ENCODE results near the gene ACOT8. TPM values are rescaled to one million over a fixed set of nuclear protein-coding genes. Genes with fewer than 3 reads are reported as not detected.

The ACOT8 gene
- total RNA-seq, 4 donors from 2014 or later: 32.3 to 66.2 (median 41.4) TPM

GRCh38 chr20:45848969-45849582 is 8.1 kb downstream of the ACOT8 start:
- Histone ChIP-seq H3K27ac (peak overlapping the region in 1 of 4 donors; percentile 31), H3K4me1 (peaks cover 0 to 10% of the 10 kb centered on the region in 2 donors), H3K36me3 (peaks cover 0 to 51% of the 10 kb centered on the region in 2 donors), H3K27me3 (no peaks in the 10 kb centered on the region), H3K9me3 (no peaks in the 10 kb centered on the region), H3K4me3 (no peak overlapping the region)
- TF ChIP-seq CTCF (IDR thresholded peaks at IDR 0.05 in 4 of 5, conservative IDR thresholded peaks at IDR 0.05 in 1 of 5) (no peak), POLR2A (IDR thresholded peaks at IDR 0.05) (no peak)
- ATAC-seq: no peak
- no peak for DNase-seq
- intact Hi-C loops (cut with DNase I; ENCODE audit: low total_unique reads): no loop called here
- in situ Hi-C loops (cut with MboI; ENCODE audit: low sequenced_read_pairs in 4 of 4): no loop called here

- DNase-seq (no peak), ATAC-seq (no peak)
- no peaks in the 10 kb centered on the region for H3K27me3 ChIP-seq
- TF ChIP-seq POLR2A (IDR thresholded peaks at IDR 0.05) (no peak), CTCF (IDR thresholded peaks at IDR 0.05 in 4 of 5, conservative IDR thresholded peaks at IDR 0.05 in 1 of 5) (no peak)
- H3K9me3 ChIP-seq: no peaks in the 10 kb centered on the region
- intact Hi-C loops (cut with DNase I; ENCODE audit: low total_unique reads): no loop called here
- peak overlapping the region in 1 of 4 donors; percentile 31 for H3K27ac ChIP-seq
- H3K36me3 ChIP-seq: peaks cover 0 to 51% of the 10 kb centered on the region in 2 donors
- in situ Hi-C loops (cut with MboI; ENCODE audit: low sequenced_read_pairs in 4 of 4): no loop called here
- H3K4me3 ChIP-seq: no peak overlapping the region
- peaks cover 3 to 17% of the 10 kb centered on the region in 2 donors for H3K4me1 ChIP-seq
Observed at GRCh38 chr20:45848421-45848820, 8.8 kb downstream of the ACOT8 start.

GRCh38 chr20:45845452-45845851 is 11.7 kb downstream of the ACOT8 start:
- H3K27me3 ChIP-seq: no peaks in the 10 kb centered on the region
- H3K27ac ChIP-seq: peak overlapping the region in 3 of 4 donors; percentile 14 to 95 (median 42)
- DNase-seq: no peak
- H3K4me3 ChIP-seq: no peak overlapping the region
- intact Hi-C loops (cut with DNase I; ENCODE audit: low total_unique reads): no loop called here
- TF ChIP-seq POLR2A (IDR thresholded peaks at IDR 0.05) (no peak), CTCF (IDR thresholded peaks at IDR 0.05 in 4 of 5, conservative IDR thresholded peaks at IDR 0.05 in 1 of 5) (no peak)
- H3K9me3 ChIP-seq: no peaks in the 10 kb centered on the region
- peaks cover 0 to 72% of the 10 kb centered on the region in 2 donors for H3K36me3 ChIP-seq
- H3K4me1 ChIP-seq: peaks cover 23 to 44% of the 10 kb centered on the region in 2 donors
- in situ Hi-C loops (cut with MboI; ENCODE audit: low sequenced_read_pairs in 4 of 4): no loop called here
- no peak for ATAC-seq

GRCh38 chr20:45843506-45843905 is 13.7 kb downstream of the ACOT8 start:
- H3K27me3 ChIP-seq: no peaks in the 10 kb centered on the region
- peaks cover 27 to 50% of the 10 kb centered on the region in 2 donors for H3K4me1 ChIP-seq
- peak overlapping the region; percentile 61 to 96 (median 84) for H3K27ac ChIP-seq
- H3K36me3 ChIP-seq: peaks cover 0 to 75% of the 10 kb centered on the region in 2 donors
- ATAC-seq (no peak), DNase-seq (no peak)
- H3K9me3 ChIP-seq: no peaks in the 10 kb centered on the region
- intact Hi-C loops (cut with DNase I; ENCODE audit: low total_unique reads): no loop called here
- in situ Hi-C loops (cut with MboI; ENCODE audit: low sequenced_read_pairs in 4 of 4): no loop called here
- no peak overlapping the region for H3K4me3 ChIP-seq
- TF ChIP-seq CTCF (IDR thresholded peaks at IDR 0.05 in 4 of 5, conservative IDR thresholded peaks at IDR 0.05 in 1 of 5) (no peak), POLR2A (IDR thresholded peaks at IDR 0.05) (no peak)
